HEK293T (cell line): ENCODE data around the gene VAV2.

Experiments
- BHLHE40 ChIP-seq: fragments of 450-650 bp; IDR thresholded peaks from 2 replicates; pipeline ENCODE4 v1.6.1; 2016; ENCODE audit warnings: mild to moderate bottlenecking, moderate library complexity, borderline replicate concordance
- FOXM1 ChIP-seq: fragments of 450-650 bp; IDR thresholded peaks from 2 replicates; pipeline ENCODE4 v1.6.1; 2017; ENCODE audit warnings: mild to moderate bottlenecking, borderline replicate concordance
- L3MBTL2 ChIP-seq: fragments of 450-650 bp; conservative IDR thresholded peaks from 2 replicates; pipeline ENCODE4 v1.6.1; 2016; ENCODE audit warnings: mild to moderate bottlenecking
- SP1 ChIP-seq: fragments of 450-650 bp; IDR thresholded peaks from 2 replicates; pipeline ENCODE4 v1.6.1; 2017
- SUZ12 ChIP-seq: fragments of 450-650 bp; IDR thresholded peaks from 2 replicates; pipeline ENCODE4 v1.6.1; 2016; ENCODE audit warnings: mild to moderate bottlenecking
- ZNF384 ChIP-seq: fragments of 450-650 bp; IDR thresholded peaks from 2 replicates; pipeline ENCODE4 v1.6.1; 2016

DNA sequence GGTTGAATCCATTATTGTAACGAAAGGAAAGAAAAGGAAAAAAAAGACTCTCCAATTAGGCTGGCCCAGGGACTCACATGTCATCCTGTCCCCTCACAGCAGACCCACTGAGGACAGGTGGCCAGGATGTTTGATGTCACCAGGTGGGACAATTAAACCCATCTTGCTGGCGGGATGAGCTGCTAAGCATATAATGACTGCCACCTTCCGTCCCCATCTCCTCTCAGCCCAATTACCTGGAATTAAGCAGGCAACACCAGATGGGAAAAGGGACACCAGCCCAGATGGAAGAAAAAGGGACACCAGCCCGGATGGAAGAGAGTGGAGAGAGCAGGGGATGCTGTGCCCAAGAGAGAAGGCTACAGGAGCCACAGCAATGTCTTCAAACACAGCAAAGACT, 137.4 kb downstream of the VAV2 start:
- no peak for TF ChIP-seq FOXM1
- no peak for TF ChIP-seq SP1
- TF ChIP-seq SUZ12 = no peak
- TF ChIP-seq BHLHE40 = no peak
- no peak for TF ChIP-seq L3MBTL2
- TF ChIP-seq ZNF384 = no peak
